Loucy (cell line): ENCODE results near the gene TIMM23.

Source experiments
- H2AFZ ChIP-seq: fragments of 200-600 bp; sonication (generic); 2 replicates; pipeline ENCODE4 v1.6.0; 2016; ENCODE audit warnings: antibody characterized with exemption, mild to moderate bottlenecking, low read length, moderate library complexity
- H3F3A ChIP-seq: fragments of 200-600 bp; 2 replicates; pipeline ENCODE4 v1.6.0; 2016; ENCODE audit warnings: antibody characterized with exemption, low read depth, mild to moderate bottlenecking
- H3K27me3 ChIP-seq: fragments of 200-600 bp; sonication (generic); 2 replicates; pipeline ENCODE4 v1.6.1; 2014; ENCODE audit warnings: low read length, mild to moderate bottlenecking; ENCODE audit not compliant: insufficient read depth, poor library complexity, severe bottlenecking
- H3K36me3 ChIP-seq: fragments of 200-600 bp; sonication (generic); 2 replicates; pipeline ENCODE4 v1.6.1; 2016; ENCODE audit warnings: low read length; ENCODE audit not compliant: insufficient read depth
- H3K4me1 ChIP-seq: fragments of 200-600 bp; sonication (generic); 2 replicates; pipeline ENCODE4 v1.5.1; 2014; ENCODE audit warnings: low read length, mild to moderate bottlenecking; ENCODE audit not compliant: insufficient read depth, poor library complexity, severe bottlenecking
- H3K4me2 ChIP-seq: fragments of 200-600 bp; sonication (generic); 2 replicates; pipeline ENCODE4 v1.6.0; 2014; ENCODE audit warnings: antibody characterized with exemption, low read length, low read depth, mild to moderate bottlenecking; ENCODE audit not compliant: poor library complexity, severe bottlenecking
- H3K4me3 ChIP-seq: fragments of 200-600 bp; sonication (generic); 2 replicates; pipeline ENCODE4 v1.5.1; 2014; ENCODE audit warnings: low read length, mild to moderate bottlenecking, mixed read lengths; ENCODE audit not compliant: poor library complexity, severe bottlenecking
- H3K79me2 ChIP-seq: fragments of 200-600 bp; sonication (generic); 2 replicates; pipeline ENCODE4 v1.6.1; 2014; ENCODE audit warnings: low read length; ENCODE audit not compliant: insufficient read depth
- H3K9ac ChIP-seq: fragments of 200-600 bp; sonication (generic); 2 replicates; pipeline ENCODE4 v1.6.0; 2014; ENCODE audit warnings: mild to moderate bottlenecking, low read depth, low read length, moderate library complexity; ENCODE audit not compliant: poor library complexity, severe bottlenecking
- H3K9me2 ChIP-seq: fragments of 200-600 bp; sonication (generic); replicated peaks from 2 replicates; pipeline ENCODE4 v1.6.1; 2016; ENCODE audit warnings: low read depth, low read length, mixed read lengths
- H3K9me3 ChIP-seq: fragments of 200-600 bp; sonication (generic); 2 replicates; pipeline ENCODE4 v1.6.1; 2014; ENCODE audit warnings: mild to moderate bottlenecking, antibody characterized with exemption, low read length, low read depth; ENCODE audit not compliant: insufficient read depth
- H4K20me1 ChIP-seq: fragments of 200-600 bp; sonication (generic); 2 replicates; pipeline ENCODE4 v1.6.0; 2014; ENCODE audit warnings: antibody characterized with exemption, low read length, mild to moderate bottlenecking; ENCODE audit not compliant: insufficient read depth, poor library complexity, severe bottlenecking
- CTCF ChIP-seq: fragments of 200-600 bp; sonication (generic); conservative IDR thresholded peaks from 2 replicates; pipeline ENCODE4 v1.5.1; 2014; ENCODE audit warnings: mild to moderate bottlenecking, antibody characterized with exemption, low read length
- EZH2phosphoT487 ChIP-seq: fragments of 200-600 bp; IDR thresholded peaks from 2 replicates; pipeline ENCODE4 v1.6.1; 2018; ENCODE audit warnings: antibody characterized with exemption, mild to moderate bottlenecking, moderate library complexity, borderline replicate concordance

The TIMM23 gene

GRCh38 chr10:46040004-46040403, 67.7 kb downstream of the TIMM23 start:
- H3K4me3 ChIP-seq, result no peak overlapping the region
- H2AFZ ChIP-seq, result no peak overlapping the region
- no peak for TF ChIP-seq EZH2phosphoT487
- TF ChIP-seq CTCF, result no peak

GRCh38 chr10:46042527-46042926, 70.2 kb downstream of the TIMM23 start:
- no peaks in the 10 kb centered on the region for H3F3A ChIP-seq
- H2AFZ ChIP-seq, result no peak overlapping the region
- H3K4me1 ChIP-seq, result no peaks in the 10 kb centered on the region
- TF ChIP-seq EZH2phosphoT487, result no peak
- TF ChIP-seq CTCF, result no peak
- no peaks in the 10 kb centered on the region for H3K9me3 ChIP-seq
- no peak overlapping the region for H3K4me3 ChIP-seq
- no peaks in the 10 kb centered on the region for H4K20me1 ChIP-seq
- H3K36me3 ChIP-seq, result no peaks in the 10 kb centered on the region
- H3K4me2 ChIP-seq, result no peak overlapping the region
- no peaks in the 10 kb centered on the region for H3K79me2 ChIP-seq
- H3K27me3 ChIP-seq, result no peaks in the 10 kb centered on the region
- H3K9me2 ChIP-seq, result no peaks in the 10 kb centered on the region
- no peak overlapping the region for H3K9ac ChIP-seq

More at GRCh38 chr10:46040004-46040403, 67.7 kb downstream of the TIMM23 start:
- Histone ChIP-seq H4K20me1 (no peaks in the 10 kb centered on the region), H3K27me3 (no peaks in the 10 kb centered on the region), H3K9me3 (no peaks in the 10 kb centered on the region), H3K4me1 (no peaks in the 10 kb centered on the region), H3K79me2 (no peaks in the 10 kb centered on the region), H3K4me2 (no peak overlapping the region), H3K9me2 (no peaks in the 10 kb centered on the region), H3K9ac (no peak overlapping the region), H3K36me3 (no peaks in the 10 kb centered on the region), H3F3A (no peaks in the 10 kb centered on the region)

- Histone ChIP-seq H2AFZ (no peak within 1 kb of the TSS), H3K79me2 (no peaks in the 10 kb centered on the region), H3F3A (no peaks in the 10 kb centered on the region), H3K9me3 (no peaks in the 10 kb centered on the region), H3K4me2 (no peak within 1 kb of the TSS), H3K4me1 (peaks cover 7% of the 10 kb centered on the region), H3K27me3 (no peaks in the 10 kb centered on the region), H3K9me2 (no peaks in the 10 kb centered on the region), H4K20me1 (no peaks in the 10 kb centered on the region), H3K36me3 (no peaks in the 10 kb centered on the region), H3K4me3 (no peak within 1 kb of the TSS), H3K9ac (no peak within 1 kb of the TSS)
- TF ChIP-seq CTCF (no peak), EZH2phosphoT487 (no peak)
Measured at GRCh38 chr10:46046261-46046660, 74.0 kb downstream of the TIMM23 start, which contains the start of gene MSMB. MSMB (minus strand) TSS chr10:46046269; CDS start chr10:46046237, 32 bp downstream.
